ENCODE results near the gene KDM8.

DNA sequence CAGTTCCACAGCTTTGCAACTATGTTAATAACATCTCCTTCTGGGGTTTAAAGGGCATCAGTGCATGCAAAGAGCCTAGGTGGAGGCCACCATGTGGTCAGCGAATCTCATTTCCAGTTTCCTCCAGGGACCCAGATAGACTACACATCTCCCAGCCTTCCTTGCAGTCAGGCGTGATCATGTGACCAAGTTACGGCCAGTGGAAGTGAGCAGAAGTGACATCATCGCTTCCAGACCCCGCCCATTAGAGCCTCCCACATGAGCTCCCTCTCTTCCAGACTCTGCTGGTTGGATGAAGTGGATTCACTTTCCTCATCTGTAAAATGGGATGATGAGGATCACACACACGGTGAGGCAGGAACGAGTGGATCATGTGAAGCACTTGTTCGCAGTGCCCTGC, 27.4 kb upstream of the KDM8 start:
- TF ChIP-seq, protein P1, sequence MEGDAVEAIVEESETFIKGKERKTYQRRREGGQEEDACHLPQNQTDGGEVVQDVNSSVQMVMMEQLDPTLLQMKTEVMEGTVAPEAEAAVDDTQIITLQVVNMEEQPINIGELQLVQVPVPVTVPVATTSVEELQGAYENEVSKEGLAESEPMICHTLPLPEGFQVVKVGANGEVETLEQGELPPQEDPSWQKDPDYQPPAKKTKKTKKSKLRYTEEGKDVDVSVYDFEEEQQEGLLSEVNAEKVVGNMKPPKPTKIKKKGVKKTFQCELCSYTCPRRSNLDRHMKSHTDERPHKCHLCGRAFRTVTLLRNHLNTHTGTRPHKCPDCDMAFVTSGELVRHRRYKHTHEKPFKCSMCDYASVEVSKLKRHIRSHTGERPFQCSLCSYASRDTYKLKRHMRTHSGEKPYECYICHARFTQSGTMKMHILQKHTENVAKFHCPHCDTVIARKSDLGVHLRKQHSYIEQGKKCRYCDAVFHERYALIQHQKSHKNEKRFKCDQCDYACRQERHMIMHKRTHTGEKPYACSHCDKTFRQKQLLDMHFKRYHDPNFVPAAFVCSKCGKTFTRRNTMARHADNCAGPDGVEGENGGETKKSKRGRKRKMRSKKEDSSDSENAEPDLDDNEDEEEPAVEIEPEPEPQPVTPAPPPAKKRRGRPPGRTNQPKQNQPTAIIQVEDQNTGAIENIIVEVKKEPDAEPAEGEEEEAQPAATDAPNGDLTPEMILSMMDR (IDR thresholded peaks at IDR 0.05): no peak
- TF ChIP-seq EP300 (IDR thresholded peaks at IDR 0.05; ENCODE audit: low read depth) (no peak), POLR2A (IDR thresholded peaks at IDR 0.05) (no peak), POLR2AphosphoS5 (IDR thresholded peaks at IDR 0.05) (no peak)

Data from transverse colon (tissue), 4 donors.